ENCODE measurements around the gene AGAP9.
"Not testable (repeated sequence)": the region's sequence is repeated elsewhere in the genome, so short reads cannot be mapped to it uniquely, and the experiment has no call there.

The AGAP9 gene

DNA sequence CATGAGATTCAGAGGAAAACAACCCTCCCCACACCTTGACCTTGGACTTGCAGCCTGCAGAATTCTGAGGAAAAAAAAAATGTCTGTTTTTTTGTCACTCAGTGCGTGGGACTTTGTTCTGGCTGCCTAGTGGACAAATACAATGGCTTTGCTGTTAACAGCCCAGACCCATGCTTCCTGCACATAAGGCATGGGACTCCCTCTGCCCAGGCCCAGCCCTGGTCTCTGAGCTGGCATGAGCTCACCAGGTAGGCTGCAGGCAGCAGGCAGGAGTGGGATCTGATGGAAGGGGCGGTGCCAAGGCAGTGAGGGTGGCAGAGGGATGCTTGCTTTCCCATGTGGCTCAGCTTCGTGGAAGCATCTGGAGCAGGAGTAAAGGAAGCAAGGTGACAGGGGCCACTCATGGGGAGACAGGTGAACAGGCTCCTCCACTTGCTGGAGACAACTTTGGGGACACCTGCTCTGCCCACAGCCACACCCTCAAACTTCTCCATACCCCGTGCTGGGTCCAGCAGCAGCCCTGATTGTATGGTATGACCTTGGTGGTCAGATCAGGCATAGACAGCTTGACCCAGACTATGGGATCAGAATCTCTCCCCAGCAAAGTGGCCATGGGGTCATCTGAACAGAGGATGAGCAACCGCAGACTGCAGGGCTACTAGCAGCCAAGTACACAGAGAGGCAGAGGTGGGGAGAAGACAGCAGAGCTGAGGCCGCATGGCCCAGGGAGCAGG is 66.5 kb downstream of the AGAP9 start:
- DNase-seq: no peak

DNA sequence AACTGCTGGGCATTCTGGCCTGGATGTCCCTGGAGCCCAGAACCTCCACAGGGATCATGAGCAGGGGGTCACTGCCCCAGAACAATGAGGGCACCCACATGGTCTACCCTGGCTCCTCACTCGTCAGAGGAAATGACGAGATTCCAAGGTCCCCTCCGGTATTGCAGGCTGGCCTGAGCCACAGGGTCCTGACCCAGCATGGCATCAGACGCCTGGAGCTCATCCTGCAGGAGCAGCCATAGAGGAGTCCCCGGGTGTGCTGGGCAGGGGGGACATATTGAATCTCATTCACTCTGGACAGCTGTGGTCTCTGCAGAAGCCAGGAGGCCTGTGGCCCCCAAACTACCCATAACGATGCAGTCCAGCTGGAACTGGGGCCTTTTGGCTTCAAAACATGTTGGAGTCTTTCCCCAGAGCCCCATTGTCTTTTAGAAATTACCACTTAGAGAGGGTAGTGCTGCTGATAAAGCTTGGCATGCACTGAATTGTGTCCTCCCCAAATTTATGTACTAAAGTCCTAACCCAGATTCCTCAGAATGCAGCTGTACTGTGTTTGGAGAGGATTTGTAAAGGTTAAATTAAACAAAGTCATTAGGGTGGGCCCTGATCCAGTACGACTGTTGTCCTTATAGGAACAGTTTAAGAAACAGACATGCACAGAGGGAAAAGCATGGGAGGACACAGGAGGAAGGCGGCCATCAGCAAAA is 67.2 kb downstream of the AGAP9 start:
- DNase-seq: no peak

DNA sequence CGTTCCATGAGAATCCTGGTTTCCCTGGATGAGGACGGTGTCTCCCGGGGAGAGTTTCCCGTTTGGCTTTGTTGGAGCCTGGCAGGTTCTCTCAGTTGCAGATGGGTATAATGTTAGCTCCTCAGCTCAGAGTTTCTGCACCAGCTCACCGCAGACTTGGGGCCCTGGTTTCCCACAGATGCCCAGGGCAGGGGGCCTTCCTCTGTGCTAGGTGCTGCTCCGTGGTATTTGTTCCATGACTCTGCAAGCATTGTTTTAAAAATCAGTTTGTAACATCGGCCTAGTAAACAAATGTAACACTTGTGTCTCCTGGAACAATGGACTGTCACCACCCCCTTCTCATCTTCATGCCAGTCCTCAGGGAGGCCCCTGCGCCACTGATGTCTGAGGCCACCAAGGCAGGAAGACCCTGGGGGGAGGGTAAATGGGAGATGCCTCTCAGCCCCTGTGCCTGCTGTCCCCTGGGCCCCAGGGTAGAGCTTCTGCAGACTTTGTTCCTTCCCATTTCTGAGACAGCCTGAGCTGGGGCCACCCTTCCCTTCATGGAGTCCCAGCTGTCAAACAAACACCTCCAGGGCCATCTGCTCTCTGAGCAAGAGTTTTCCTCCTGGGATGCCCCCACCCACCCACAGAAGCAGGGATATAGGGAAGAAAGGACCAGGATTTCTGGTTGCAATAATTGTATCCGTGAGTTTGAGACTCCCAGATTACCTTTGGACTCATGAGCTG is 67.9 kb downstream of the AGAP9 start:
- not testable (repeated sequence) for DNase-seq

GRCh38 chr10:47454780-47455058 is 68.7 kb downstream of the AGAP9 start:
- no peak for DNase-seq

GRCh38 chr10:47454008-47454779 is 69.2 kb downstream of the AGAP9 start:
- DNase-seq: no peak

DNA sequence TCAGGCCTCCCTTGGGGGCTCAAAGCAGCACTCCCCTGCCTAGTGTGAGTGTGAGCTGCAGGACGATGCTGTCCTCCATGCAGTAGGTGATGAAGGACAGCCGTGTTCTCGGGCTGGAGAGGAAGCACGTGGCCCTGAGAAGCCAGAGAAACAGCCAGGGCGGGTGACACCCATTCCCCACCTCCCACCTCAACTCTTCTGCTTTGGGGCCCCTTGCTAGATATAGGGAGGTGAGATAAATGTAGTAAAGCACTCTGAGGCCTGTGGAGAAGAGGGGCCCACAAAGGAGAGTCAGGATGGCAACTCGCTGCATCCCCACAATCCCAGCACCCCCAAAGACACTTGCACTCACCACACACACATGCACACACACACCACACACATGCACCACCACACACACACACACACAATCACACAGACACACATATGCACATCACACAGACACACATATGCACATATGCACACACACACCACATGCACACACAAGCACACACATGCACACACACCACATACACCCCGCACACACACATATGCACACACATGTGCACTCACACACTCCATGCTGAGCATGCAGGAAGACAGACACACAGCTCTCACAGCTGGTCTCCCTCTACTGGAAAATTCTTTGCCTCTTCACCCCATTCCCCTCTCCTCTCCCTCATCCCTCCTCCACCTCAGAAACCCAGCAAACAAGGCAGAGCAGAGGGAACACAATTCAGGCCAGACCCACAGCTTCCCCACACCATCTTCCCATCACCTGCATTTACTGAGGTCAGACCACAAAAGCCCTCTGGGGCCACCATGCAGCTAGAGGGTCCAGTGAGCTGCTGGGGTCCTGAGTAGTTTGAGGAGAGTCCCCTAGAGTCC is 70.1 kb downstream of the AGAP9 start:
- no peak for DNase-seq

DNA sequence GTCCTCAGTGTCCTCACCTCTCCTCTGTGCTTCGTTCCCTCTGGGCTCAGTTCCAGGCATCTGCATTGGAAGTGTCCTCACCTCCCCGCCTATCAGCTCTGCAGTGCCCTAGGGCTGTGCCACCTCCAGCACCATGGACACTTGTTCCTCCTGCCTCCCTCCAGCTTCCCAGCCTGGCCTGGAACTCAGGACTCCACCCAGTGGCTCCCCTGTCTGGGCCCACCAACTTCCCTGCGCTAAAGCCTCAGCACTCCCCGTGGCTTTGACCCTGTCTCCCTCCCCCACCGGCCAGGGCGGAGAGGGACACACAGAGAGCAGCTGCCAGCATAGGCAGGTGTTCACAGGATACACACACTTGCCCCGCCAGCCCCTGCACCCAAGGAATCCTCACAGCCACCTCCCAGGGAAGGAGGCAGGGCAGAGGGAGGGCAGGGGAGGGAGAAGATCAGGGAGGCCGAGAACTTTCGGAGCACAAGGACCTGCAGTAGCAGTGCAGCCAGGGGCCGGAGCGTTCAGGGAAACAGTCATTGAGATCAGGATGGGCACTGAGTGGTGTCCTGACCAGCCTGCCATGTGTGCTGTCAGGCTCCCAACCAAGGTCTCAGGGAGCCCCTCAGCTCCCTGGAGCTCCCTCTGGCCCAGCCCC is 70.8 kb downstream of the AGAP9 start:
- no peak for DNase-seq

GRCh38 chr10:47451998-47452494 is 71.4 kb downstream of the AGAP9 start:
- no peak for DNase-seq
